GM21447 (cell line): ENCODE measurements around the gene PLEKHA7.

ENCODE experiments used
- ATAC-seq: cut with Tn5 transposase; IDR thresholded peaks from one replicate; pipeline ENCODE4 v1.9.1; 2021; ENCODE audit not compliant: unreplicated experiment

The PLEKHA7 gene

DNA sequence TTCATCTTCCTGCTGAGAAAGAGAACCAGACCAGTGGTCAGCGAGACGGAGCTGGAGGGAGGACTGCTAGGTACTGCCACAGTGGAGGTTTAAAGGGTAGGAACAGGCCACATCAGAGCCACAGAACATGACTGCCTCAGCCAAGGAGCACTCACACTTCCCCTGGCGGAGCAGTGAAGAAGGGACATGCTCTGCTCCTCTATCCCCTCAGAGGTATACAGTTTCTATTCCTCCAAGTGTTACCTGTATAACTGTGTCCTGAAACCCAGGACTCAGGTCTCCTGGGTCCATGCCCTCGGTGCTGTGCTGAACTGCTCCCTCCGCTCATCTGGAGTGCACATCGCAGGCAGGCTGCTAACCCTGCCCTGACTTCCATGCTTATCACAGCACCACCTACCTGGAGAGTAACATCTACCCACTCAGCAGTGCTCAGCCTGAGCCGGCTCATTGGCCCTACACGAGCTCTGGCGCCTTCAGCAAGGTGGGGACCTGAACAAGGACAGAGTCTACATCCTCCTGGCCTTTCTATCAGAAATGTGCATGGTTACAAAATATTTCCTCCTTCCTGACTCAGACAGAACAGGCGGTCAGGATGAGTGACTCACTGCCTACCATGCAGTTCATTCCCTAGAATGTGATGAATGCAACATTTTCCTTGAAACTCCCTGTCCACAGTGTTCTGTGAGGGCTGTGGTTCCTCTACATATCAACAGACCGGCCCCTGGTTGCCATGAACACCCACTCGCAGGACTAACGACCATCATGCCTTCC, 222.8 kb downstream of the PLEKHA7 start:
- ATAC-seq = no peak

DNA sequence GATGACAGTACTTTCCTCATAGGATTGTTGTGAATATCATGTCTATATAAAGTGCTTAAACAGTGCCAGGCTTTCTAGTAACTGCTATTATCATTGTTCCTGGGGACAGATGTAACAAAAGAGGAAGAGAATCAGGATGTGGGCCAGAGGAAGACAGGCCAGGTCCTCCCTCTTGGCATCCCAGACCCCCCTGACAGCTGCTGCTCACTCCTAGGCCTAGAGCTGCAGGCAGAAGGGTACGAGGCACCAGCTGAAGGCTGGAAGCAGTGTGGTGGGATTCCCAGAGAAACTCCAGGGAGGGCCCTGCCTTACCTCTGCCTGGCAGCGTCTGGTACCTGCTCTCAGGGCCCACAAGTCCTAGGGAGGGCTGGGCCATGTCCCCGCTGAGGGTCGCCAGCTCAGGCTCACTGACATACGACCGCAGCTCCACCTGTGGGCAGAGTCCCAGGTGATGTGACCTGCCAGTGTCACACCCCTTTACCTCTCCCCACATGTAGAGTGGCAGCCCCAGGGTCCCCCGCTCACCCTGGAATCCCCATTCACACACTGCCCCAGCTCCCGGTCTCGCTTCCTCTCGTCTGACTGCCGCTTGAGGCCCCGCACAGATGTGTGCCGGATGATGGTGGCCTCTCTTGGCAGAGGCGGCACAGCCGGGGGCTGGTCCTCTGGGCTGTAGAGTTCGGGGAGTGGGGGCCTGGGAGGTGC, 223.6 kb downstream of the PLEKHA7 start:
- no peak for ATAC-seq

DNA sequence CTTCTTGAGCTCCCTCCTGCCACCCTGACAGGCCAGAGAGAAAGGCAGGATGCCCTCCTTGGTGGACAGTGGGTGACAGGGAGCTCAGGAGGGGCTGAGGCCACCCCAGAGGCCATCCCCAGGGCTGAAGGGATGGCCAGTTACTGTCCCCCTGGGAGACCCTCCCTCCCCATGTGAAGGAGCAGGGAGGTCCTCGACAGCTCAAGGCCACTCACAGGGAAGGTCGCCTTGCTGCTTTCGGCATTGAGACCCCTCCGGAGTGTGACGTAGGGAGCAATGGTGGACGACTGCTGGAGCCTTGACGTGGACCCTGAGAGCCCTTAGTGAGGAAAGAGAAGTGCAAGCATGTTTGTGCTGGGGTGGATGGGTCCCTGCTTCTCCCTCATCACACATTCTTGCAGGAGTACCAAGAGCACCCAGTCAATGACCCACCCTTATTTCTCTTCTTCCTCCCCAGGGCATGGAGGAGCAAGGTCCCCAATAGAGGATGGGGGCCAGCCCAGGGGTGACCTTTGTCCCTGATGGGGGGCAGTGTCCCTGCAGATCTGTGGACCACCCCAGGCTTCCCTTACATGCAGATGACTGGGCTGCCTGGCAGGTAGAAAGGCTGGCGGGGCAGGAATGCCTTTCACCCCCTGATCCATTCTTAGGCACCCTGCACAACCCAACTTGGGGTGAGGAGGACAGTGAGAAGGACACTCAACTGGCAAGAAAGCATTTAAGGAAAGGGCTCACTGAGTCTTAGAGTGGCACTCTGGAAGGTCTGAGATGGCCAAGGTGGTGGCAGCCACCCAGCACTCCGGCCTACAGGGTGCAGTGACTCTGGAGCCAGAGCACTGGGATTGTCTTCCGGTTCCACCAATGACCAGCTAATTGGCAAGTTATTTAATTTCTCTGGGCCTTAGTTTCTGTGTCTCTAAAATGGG, 224.4 kb downstream of the PLEKHA7 start:
- no peak for ATAC-seq

DNA sequence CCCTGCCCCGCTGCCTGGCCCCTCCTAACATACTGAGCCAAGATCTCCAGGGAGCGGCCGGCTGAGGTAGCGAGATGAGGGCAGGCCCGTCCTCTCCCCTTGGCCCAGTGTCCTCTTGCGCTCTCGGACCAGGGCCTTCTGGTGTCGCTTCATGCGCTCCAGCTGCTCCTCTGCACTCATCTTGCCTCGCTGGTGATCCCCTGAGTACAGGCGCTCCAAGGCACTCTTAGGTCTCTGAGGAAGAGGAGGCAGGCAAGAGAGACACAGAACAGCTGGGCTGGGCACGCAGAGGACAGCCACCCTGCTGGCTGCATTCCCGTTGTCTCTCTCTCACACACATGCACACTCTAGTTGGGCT, 225.2 kb downstream of the PLEKHA7 start:
- ATAC-seq = no peak

DNA sequence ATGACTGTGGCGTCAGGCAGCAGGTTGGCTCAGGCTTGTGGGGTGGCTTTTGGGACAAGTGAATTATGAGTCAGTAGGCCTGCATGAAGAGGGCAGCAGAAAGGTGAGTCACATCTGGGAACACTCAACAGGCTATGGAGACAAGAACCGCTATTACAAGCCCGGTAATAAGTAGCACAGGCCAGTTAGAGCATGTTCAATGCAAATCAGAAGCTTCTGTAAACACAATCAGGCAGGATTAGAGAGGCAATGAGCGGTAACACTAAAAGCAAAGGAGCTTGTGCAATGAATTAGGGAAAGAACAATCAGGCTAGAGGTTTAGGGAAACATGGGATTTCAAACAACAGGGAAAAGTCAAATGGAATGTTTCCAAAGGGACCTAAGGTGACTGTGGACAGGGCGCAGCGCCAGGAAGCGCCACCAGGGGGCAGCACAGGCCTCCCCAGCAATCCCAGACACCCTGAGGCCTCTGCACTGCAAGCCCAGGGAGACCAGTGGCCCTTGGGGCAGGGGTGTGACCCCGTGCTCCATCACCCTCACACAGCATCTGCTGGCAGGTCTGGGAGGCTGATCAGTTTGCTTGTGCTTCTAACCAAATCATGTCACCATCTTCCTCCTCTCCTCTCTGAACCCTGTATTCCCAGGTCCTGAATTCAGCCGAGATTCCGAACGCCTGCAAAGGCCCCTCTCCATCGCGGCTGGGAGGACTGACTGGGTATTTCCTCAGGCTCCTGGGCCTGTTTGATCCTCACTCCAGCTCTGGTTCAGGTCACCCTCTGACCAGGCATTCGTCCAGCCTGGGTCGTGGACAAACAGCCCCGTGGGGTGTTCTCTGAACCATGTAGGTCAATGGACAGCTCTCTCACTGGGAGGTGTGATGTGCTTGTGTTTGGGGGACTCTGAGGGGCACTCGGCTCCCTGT, 225.8 kb downstream of the PLEKHA7 start:
- ATAC-seq = peak; percentile 70

DNA sequence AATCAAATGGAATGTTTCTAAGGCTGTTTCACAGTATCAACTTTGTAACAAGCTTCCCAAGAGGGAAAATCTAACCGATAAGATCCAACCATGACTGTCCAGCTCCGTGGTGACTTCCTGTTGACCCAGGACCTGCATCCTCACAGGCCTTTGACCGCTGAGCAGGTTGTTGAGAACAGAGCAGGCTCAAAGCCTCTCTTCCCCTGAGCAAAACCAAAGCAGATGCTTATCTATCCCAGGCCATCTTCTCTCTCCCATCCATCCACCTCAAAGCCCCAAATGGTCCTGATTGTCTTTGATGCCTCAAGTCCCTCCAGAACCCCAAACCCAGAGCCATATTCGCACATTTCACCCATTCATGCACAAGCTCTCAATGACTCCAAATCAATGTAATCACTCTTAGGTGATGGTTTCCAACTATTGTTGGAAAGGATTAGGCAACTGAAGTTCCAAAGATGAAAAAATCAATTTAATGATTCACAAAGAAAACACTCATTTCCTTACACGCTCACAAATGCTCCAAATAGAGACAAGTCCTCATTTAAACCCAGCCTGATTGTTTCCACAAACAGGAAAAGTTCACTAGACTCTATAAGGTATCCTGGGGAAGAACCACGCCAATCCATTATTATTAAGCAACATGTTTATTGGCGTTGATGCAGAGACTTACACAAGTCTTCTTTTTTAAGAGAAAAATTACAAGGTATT, 227.0 kb downstream of the PLEKHA7 start:
- ATAC-seq = no peak

DNA sequence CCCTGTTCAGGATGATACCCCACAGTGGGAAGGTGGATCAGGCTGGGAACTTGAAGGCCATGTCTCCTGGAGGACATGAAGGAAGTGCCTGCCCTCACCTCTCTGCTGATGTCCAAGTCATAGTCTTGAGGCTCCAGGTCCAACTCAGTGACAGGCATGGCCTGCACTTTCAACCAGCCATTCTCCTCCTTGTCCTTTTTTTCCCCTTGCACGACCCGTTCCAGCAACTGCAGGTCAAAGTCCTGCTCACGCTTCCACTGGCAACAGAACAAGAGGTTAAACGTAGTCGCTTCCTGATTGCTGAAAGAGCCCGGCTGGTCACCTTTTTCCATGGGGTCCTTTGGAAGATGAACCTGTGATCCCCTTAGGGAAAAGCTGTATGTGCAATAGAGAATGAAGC, 228.1 kb downstream of the PLEKHA7 start:
- ATAC-seq = no peak

DNA sequence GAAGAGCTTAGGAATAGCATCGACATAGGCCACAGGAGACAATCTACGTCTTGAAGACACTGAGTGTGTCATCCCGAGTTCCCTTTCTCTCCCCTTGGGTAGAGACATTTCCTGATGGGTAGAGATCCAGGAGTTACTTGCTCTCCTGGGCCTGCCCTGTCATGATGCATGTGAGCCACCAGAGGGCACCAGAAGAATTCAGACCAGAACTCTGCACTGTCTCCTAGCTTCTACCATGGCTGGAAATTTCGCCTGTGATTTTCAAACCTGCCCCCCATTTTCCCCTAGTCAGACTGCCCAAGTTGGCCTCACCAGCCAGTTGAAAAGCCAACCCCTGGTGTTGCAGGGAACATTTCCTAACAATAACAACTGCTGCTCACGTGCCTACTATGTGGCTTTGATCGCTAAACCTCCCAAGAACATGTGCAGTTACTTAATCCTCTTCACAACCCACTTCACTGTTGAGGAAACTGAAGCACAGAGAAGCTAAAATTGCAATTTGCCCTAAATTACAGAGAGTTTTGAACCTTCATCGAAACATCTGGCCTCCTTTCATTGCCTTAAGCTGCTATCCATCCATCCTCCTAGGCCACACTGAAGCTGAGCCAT, 228.6 kb downstream of the PLEKHA7 start:
- ATAC-seq = peak; percentile 72

DNA sequence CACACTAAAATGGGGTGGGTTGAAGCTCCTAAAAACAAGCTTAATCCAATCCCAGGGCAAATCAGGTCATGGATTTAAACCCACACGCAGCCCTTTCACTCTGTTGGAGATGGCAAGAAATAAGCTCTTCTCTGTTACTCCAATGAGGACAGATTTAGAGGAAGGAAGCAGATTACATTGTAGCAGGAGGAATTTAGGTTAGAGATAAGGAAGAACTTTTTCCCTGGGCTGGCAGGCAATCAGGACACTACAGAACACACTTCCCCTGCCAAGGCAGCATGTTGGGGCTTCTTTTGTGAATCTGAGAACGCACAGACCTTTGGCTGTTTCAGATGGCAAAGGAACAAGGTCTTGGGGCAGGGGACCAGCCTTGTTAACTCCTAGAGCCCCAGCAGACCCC, 229.5 kb downstream of the PLEKHA7 start:
- ATAC-seq = no peak

DNA sequence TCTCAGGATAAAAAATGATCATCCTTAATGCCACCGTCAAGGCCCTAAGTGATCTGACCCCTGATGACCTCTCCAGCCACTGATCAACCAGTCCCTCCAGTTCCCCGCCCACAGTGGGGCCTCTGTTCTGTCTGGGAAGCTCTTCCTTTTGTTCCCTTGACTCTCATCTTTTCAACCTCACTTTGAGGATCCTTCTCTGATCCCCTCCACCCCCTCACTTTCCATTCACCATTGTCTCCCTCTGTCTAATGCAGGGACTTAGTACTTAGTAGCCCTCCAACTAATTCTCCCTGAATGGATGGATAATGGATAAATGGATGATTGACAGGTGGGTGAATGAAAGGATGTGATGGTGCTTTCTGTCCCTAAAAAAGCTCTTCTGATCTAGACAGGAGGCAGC, 230.1 kb downstream of the PLEKHA7 start:
- ATAC-seq = no peak

DNA sequence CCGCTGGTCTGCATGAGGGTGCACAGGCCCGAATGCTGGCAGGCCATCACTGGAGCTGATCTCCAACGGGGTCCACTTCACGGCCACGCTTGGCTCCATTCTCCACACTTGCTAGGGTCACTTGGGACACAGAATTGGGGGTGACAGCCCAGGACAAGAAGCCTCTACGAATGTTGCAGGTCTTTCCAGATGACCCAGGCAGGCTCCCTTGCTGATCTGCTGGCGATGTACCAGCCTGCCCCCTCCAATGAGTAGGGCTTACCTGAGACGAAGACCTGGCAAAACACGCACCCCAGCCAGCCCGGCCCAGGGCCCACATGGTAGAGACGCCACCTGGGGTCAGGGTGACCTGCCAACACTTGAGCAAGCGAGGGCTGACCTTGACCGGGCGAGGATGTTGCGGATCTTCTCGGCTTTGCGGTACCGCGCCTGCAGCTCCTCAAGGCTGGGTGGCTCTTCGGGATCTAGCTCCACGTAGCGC, 230.9 kb downstream of the PLEKHA7 start:
- ATAC-seq = no peak

DNA sequence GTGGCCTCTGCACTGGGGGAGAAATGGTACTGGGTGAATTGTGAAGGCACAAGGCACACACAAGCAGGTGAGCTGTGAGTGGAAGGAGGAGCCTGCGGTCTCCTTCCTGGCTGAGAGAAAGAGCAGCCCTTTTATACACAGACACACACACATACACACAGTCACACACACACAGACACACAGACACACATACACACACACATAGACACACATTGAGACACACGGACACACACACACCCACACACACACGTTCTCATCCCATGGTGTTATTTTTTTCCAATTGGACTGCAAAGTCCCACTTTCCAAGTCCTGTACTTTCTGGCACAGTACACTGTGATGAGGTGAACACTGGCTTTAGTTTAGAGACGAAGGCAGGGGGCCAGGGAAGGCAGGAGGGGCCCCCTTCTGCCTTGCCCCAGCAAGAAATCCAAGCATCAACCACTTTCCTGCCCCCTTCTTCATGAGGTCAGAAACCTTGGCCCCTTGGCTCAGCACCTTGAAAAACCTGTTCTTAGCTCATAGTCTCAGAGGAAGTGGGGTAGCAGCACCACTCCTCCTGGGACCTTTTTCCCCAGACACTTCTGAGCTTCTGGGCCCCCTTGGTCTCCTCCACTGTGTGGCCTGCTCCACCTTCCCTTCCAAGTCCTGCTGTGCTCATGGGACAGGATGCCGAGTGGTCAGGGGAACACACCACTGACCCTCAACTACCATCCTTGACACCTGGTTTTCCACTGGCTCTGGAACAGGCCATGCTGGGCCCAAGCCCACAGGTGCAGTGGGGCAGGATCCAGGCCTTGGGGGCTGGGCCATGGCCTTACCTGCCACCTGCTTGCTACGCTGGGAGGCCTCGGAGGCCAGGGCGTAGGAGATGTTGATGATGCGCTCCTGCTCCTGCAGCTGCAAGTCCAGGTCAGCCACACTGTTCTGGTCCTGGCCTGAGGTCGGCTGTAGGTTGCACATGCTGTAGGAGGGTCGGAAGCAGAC, 232.0 kb downstream of the PLEKHA7 start:
- no peak for ATAC-seq

DNA sequence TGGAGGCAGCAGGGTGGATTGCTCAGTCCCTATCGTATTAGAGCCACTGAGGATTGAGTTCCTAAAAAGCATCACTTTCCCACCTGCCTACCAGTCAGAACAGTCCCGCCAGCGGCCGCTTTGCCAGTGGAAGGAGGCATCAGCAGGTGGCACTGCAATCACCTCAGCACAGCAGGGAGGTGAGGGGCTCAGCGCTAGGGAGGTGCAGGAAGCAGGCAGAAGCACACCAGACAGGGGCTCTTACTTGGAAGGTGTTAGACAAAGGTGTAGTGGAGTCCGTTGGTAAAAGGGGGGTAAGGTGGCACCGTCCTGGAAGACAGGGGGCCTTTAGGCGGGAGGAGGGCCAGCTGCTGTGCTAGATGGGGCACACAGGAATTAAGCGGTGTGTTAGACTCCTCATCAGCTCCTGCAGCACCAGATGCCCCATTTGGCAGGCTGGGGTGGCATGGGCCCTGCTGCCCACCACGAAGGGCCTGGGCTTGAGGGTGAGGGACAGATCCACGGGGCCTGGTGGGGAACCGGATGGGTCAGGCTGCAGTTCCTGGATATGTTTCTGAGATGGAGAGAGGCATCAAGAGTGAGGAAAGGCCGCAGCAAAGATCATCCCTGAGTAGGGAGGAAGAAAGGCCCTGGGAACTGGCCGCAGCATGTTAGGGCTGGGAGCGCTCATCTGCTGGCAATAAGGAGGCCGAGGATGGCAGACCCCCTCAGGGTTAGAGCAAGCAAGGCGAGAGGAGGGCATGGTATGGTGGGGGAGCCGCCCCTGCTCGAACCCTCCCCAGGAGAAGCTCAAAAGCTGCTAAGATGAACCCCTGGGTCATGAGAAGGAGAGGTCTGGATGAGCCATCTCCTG, 233.3 kb downstream of the PLEKHA7 start:
- ATAC-seq = no peak

DNA sequence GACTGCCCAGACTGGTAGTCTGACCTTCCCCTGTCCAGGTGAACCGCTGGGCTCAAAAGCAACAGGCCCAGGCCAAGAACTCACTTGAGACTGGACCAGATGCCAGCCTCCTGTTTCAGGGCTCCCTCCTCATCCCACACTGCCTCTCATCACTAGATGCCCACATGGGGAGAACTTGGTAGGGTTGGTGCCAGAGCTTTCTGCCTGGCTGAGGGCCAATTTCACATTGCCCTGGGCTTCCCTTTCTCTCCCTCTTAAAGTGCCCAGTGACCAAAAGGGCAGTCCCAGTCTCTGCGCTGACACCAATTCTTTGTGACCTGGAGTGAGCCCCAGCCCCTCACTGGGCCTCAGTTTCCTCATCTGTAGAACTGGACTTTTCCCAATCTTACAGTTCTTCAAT, 234.1 kb downstream of the PLEKHA7 start:
- ATAC-seq = no peak

DNA sequence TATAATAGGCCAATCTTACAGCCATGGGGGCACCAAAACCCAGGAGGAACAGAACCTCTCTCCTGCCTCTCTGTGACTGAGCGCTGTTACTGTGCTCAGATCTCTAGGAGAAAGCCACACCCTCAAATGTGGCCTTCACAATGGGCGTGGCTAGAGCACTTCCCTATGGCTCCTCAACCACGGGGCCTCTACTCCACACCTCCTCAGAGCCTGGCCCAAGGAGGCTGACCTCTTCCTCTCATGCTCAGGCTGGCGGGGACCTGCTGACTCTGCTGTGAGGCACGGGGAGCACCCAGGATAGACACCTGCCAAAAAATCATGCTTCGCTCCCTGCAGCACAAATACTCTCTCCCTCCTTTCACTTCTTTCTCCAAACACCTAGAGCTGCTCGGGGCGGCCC, 234.8 kb downstream of the PLEKHA7 start:
- ATAC-seq = no peak

DNA sequence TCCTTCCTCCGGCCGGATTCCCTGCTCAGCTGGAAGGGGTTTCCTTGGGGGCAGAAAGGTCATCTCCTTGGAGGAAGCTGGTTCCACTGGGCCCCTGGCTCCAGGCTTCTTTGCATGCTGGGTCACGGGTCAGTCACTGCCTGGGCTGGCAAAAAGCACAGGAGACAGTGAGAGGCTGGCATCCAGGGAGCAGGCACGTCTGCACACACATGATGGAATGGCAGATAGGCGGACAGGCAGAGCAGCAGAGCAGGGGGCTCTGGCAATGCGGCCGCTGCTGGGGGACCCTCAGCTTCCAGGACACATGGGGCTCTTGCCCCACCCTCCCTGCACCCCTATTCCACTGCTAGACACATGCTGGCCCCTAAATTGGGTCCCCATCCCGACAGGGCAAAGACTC, 235.3 kb downstream of the PLEKHA7 start:
- ATAC-seq = no peak

DNA sequence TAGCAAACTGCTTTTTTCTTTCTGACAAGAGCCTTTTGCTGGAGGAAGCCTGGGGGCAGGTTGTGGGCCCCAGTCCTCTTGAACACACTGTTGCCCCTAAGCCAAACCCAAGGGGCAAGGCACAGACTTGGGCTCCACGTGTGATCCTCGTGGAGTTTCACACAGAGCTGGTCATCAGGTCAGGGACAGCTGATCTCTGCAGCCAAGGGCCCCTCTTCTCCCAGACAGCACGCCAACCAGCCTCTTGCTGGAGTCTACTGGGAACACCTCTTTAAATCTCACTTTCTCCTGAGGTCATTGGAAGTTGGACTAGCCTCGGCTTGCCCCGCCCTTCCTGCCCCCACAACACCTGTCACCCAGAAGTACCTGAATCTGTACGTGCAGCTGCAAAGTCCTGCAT, 235.9 kb downstream of the PLEKHA7 start:
- ATAC-seq = no peak
